Endothelial cell of hepatic sinusoid (primary cell): ENCODE data around the gene ABCA10.
"Not testable (repeated sequence)": the region's sequence is repeated elsewhere in the genome, so short reads cannot be mapped to it uniquely, and the experiment has no call there.

Experiments used
- in situ Hi-C: cut with HindIII; loops from 2 replicates; pipeline ENCODE4 v1.10.0; 2017; ENCODE audit warnings: low sequenced_read_pairs

ABCA10 gene

GRCh38 chr17:69173118-69173517, 55.5 kb downstream of the ABCA10 start:
- in situ Hi-C loops: no loop called here

- in situ Hi-C loops: no loop called here
Measured at GRCh38 chr17:69170377-69170776, 58.2 kb downstream of the ABCA10 start.

GRCh38 chr17:69168642-69169041, 60.0 kb downstream of the ABCA10 start:
- in situ Hi-C loops: not testable (repeated sequence)

- in situ Hi-C loops: no loop called here
Measured at GRCh38 chr17:69166957-69167356, 61.7 kb downstream of the ABCA10 start.

GRCh38 chr17:69164206-69164605, 64.4 kb downstream of the ABCA10 start:
- in situ Hi-C loops: no loop called here

GRCh38 chr17:69159418-69159817, 69.2 kb downstream of the ABCA10 start:
- in situ Hi-C loops: no loop called here

GRCh38 chr17:69154267-69154666, 74.4 kb downstream of the ABCA10 start:
- in situ Hi-C loops: no loop called here

GRCh38 chr17:69150333-69150732, 78.3 kb downstream of the ABCA10 start:
- in situ Hi-C loops: no loop called here

- in situ Hi-C loops: no loop called here
Measured at GRCh38 chr17:69147460-69147859, 81.2 kb downstream of the ABCA10 start.

GRCh38 chr17:69144331-69145255, 84.0 kb downstream of the ABCA10 start:
- in situ Hi-C loops: no loop called here

GRCh38 chr17:69143683-69144231, 84.9 kb downstream of the ABCA10 start:
- in situ Hi-C loops: no loop called here

GRCh38 chr17:69143151-69143550, 85.5 kb downstream of the ABCA10 start:
- in situ Hi-C loops: no loop called here

GRCh38 chr17:69142175-69142802, 86.3 kb downstream of the ABCA10 start:
- in situ Hi-C loops: no loop called here

- in situ Hi-C loops: no loop called here
Measured at GRCh38 chr17:69141431-69142174, 87.0 kb downstream of the ABCA10 start, which contains the start of gene ABCA6. Gene ABCA6, minus strand, starts transcription at chr17:69141895. Its CDS starts 1,192 bp downstream, at chr17:69140703.

- in situ Hi-C loops: no loop called here
Measured at GRCh38 chr17:69134112-69134511, 94.5 kb downstream of the ABCA10 start.

GRCh38 chr17:69130627-69131296, 97.9 kb downstream of the ABCA10 start:
- in situ Hi-C loops: no loop called here

GRCh38 chr17:69123626-69124025, 105.0 kb downstream of the ABCA10 start:
- in situ Hi-C loops: no loop called here

GRCh38 chr17:69122065-69122464, 106.6 kb downstream of the ABCA10 start:
- in situ Hi-C loops: no loop called here

GRCh38 chr17:69117855-69118784, 110.5 kb downstream of the ABCA10 start:
- in situ Hi-C loops: no loop called here
